Measurements from ENCODE around the gene TRRAP.

TRRAP gene

DNA sequence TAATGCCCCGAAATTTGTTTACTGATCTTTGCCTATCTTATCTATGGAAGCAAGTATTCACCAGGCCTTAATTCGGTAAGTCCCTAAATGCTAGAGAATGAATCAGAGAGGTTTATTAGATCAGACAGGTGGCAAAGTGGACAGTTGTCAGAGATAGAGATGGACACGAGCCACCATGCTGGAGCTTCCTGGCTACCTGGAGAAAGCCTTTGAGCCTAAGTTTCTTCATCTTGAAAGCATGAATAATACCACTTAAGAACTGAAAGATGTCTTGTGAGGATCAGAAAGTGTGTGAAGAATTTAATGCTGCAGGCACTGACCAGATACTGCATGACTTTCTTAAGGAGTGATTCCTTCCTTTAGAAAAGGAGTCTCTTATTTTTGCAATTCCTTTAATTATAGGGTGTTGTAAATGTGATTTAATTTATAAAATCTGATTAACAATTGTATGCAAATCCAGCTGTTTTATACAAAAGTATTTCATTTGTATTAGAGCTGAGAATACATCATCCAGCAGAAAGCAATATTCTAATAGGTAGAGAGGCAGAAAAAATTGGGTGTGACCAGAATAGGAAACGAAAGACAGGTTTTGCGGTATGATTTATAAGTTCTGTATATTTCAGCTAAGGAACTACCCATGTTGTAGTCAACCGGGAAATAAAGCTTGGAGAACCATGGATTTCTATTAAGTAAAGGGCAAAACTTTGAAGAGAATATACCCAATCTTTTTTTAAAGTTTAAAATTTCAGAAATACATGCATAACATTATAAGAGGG, 182.9 kb downstream of the TRRAP start:
- DNase-seq (ENCODE audit: low read depth), result no peak

All from ELR (cell line).